Measurements from ENCODE around the gene FZD2.

DNA sequence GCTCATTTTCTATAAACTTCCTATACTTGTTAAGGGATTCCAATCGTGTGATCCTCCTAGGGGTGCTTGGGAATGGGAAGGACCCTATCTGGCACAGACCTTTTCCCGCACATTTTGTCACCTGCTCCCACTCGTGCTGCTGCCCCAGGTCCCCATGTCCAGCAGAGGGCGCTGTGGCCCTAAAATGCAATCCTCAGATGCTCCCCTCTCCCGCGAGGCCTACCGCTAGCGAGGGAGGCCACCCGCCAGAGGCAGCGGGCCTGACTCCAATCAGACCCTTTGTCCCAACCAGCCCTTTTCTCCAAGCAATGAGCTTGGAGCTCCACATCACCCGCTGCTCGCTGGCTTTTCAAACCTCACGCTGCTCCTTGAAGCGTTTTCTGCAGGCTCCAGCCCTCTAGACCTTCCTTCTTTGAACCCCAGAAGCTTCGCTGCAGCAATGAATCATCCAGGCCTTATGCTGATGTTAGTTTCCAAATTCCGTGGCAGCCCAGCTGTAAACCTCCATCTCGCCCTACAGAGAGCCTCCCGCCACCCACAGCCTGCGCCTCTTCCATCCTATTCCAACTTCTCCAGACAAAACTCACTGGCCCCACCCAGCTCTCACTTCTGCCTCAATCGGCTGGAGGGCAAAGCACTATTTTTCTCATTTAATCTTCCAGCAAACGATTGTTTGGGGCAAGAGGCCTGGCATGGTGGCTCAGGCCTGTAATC is 23.6 kb upstream of the FZD2 start:
- TF ChIP-seq CTCF (IDR thresholded peaks at IDR 0.05 in 2 of 3, conservative IDR thresholded peaks at IDR 0.05 in 1 of 3; ENCODE audit: borderline replicate concordance in 1 of 3, insufficient read depth in 1 of 3, low read depth in 2 of 3, low read length in 2 of 3) (peak; percentile 91 to 99 (median 94)), ATF3 (IDR thresholded peaks at IDR 0.05) (no peak), EZH2 (IDR thresholded peaks at IDR 0.05) (no peak), ZFX (IDR thresholded peaks at IDR 0.05) (peak; percentile 78), SP1 (IDR thresholded peaks at IDR 0.05; ENCODE audit: low read depth) (no peak), POLR2A (IDR thresholded peaks at IDR 0.05; ENCODE audit: borderline replicate concordance, extremely low read depth, insufficient read depth, insufficient read length) (no peak), POLR2AphosphoS5 (IDR thresholded peaks at IDR 0.05; ENCODE audit: low read depth, low read length) (no peak), YY1 (IDR thresholded peaks at IDR 0.05; ENCODE audit: extremely low read depth, insufficient replicate concordance, low read depth, low read length) (no peak), RAD21 (IDR thresholded peaks at IDR 0.05; ENCODE audit: low read depth) (peak; percentile 98), EGR1 (IDR thresholded peaks at IDR 0.05; ENCODE audit: low read depth) (no peak), SIN3A (IDR thresholded peaks at IDR 0.05; ENCODE audit: low read depth) (no peak), EZH2phosphoT487 (IDR thresholded peaks at IDR 0.05; ENCODE audit: borderline replicate concordance) (no peak)
- TF ChIP-seq, protein P1, sequence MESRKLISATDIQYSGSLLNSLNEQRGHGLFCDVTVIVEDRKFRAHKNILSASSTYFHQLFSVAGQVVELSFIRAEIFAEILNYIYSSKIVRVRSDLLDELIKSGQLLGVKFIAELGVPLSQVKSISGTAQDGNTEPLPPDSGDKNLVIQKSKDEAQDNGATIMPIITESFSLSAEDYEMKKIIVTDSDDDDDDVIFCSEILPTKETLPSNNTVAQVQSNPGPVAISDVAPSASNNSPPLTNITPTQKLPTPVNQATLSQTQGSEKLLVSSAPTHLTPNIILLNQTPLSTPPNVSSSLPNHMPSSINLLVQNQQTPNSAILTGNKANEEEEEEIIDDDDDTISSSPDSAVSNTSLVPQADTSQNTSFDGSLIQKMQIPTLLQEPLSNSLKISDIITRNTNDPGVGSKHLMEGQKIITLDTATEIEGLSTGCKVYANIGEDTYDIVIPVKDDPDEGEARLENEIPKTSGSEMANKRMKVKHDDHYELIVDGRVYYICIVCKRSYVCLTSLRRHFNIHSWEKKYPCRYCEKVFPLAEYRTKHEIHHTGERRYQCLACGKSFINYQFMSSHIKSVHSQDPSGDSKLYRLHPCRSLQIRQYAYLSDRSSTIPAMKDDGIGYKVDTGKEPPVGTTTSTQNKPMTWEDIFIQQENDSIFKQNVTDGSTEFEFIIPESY (IDR thresholded peaks at IDR 0.05; ENCODE audit: extremely low read depth, insufficient replicate concordance, low read length), result no peak
- TF ChIP-seq, protein P2, sequence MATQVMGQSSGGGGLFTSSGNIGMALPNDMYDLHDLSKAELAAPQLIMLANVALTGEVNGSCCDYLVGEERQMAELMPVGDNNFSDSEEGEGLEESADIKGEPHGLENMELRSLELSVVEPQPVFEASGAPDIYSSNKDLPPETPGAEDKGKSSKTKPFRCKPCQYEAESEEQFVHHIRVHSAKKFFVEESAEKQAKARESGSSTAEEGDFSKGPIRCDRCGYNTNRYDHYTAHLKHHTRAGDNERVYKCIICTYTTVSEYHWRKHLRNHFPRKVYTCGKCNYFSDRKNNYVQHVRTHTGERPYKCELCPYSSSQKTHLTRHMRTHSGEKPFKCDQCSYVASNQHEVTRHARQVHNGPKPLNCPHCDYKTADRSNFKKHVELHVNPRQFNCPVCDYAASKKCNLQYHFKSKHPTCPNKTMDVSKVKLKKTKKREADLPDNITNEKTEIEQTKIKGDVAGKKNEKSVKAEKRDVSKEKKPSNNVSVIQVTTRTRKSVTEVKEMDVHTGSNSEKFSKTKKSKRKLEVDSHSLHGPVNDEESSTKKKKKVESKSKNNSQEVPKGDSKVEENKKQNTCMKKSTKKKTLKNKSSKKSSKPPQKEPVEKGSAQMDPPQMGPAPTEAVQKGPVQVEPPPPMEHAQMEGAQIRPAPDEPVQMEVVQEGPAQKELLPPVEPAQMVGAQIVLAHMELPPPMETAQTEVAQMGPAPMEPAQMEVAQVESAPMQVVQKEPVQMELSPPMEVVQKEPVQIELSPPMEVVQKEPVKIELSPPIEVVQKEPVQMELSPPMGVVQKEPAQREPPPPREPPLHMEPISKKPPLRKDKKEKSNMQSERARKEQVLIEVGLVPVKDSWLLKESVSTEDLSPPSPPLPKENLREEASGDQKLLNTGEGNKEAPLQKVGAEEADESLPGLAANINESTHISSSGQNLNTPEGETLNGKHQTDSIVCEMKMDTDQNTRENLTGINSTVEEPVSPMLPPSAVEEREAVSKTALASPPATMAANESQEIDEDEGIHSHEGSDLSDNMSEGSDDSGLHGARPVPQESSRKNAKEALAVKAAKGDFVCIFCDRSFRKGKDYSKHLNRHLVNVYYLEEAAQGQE (IDR thresholded peaks at IDR 0.05; ENCODE audit: low read depth), result no peak

Measured in HCT116 (cell line).